Endothelial cell of hepatic sinusoid (primary cell): ENCODE measurements around the gene GNAI3.

Experiments
- in situ Hi-C: cut with HindIII; loops from 2 replicates; pipeline ENCODE4 v1.10.0; 2017; ENCODE audit warnings: low sequenced_read_pairs

GNAI3 gene

DNA sequence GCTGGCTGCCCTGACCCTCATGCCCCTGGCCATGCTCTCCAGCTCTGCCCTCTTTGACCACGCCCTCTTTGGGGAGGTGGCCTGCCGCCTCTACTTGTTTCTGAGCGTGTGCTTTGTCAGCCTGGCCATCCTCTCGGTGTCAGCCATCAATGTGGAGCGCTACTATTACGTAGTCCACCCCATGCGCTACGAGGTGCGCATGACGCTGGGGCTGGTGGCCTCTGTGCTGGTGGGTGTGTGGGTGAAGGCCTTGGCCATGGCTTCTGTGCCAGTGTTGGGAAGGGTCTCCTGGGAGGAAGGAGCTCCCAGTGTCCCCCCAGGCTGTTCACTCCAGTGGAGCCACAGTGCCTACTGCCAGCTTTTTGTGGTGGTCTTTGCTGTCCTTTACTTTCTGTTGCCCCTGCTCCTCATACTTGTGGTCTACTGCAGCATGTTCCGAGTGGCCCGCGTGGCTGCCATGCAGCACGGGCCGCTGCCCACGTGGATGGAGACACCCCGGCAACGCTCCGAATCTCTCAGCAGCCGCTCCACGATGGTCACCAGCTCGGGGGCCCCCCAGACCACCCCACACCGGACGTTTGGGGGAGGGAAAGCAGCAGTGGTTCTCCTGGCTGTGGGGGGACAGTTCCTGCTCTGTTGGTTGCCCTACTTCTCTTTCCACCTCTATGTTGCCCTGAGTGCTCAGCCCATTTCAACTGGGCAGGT, 5.0 kb upstream of the GNAI3 start:
- in situ Hi-C loops, result loop anchor here (25.0 kb wide), 1 partner anchor 219 kb away; the partner anchor contains the start of gene EPS8L3

DNA sequence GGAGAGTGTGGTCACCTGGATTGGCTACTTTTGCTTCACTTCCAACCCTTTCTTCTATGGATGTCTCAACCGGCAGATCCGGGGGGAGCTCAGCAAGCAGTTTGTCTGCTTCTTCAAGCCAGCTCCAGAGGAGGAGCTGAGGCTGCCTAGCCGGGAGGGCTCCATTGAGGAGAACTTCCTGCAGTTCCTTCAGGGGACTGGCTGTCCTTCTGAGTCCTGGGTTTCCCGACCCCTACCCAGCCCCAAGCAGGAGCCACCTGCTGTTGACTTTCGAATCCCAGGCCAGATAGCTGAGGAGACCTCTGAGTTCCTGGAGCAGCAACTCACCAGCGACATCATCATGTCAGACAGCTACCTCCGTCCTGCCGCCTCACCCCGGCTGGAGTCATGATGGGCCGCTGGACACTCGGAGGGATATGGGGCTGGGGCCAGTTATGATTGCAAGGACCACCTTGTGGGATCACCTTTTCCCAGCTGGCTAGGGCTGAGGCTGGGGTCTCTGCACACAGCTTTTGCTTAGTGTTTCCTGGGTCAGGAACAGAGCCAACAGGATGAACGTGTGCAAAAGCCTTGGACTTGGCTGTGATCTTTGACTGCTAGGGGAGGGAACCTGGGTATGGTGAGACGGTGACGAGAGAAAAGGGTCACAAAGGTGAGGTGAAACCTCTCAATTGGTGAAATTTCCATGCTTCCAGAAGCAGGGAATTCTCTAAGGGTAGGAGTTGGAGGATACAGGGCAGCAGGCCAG, 4.3 kb upstream of the GNAI3 start:
- in situ Hi-C loops, result loop anchor here (25.0 kb wide), 1 partner anchor 218 kb away; the partner anchor contains the start of gene EPS8L3

DNA sequence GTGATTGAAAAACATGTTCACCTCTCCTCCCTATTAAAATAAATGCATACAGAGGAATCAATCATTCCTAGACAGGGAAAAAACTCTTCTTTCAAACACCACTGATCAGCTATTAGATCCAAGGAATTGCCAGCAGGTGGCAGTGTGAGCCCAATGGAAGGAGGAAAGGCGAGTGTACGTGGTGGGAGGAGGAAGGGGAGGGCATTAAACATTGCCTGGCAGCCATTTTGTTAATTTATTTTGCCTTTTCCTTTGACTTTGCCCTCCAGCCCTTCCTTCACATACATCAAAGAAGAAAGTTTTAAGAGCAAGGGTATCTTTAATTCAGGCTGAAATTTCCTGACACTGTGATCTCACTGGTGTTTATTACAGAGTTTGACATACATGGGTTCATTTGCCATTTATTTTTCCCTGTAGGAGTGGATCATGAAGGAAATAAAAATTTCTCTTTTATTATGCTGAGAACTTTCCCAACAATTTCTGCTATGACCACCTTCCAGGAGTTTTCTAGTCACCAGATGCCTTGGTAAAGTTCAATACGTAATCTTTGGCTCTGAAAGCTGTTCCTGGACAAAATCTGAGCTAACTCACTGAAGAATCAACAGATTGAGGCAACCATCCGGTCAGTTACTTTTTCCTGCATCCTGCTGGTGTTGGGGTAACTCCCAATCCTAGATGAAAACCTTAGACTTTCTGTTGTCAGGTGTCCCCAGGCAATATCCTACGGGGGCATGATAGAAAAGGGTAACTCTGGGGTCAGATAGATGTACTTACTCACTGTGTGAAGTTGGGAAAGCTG, 1.9 kb upstream of the GNAI3 start:
- in situ Hi-C loops, result loop anchor here (25.0 kb wide), 1 partner anchor 216 kb away; the partner anchor contains the start of gene EPS8L3

DNA sequence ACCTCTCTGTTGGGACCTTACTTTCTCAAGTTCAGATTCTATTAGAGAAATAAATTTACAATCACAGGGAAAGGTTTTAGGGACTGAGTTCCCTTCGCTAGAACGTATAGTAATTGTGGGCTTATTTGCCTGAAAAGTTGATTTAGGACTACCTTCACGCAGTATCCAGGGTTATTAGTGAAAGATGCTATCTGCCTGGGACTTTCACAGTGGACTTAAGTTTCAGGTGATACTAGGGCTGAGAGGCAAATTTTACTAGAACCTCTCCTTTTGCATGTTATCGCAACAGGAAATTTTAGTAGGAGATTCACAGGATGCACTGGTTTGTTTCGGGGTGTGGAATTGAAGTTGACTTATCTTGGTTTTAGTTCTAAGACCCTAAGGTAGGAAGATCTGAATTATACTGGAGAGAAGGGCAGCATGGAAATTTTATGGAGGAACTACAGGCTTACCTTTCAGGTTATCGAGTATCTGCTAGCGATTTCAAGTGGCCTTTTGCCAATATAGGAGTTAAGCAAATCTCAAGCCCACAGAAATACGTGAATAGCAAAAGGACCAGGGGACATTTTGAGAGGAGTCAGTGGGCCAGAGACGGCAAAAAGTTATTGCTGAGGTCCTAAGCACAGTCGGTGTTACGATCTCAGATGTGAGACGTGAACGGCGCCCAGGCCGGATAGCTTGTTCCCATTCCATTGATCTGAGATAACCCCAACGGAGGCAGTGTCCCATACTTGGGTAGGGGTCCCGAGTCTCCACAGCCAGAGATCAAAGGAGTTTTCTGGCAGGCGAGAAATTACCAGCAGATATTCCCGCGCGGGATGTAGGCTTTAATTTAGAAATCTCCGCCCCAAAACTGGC, 723 bp upstream of the GNAI3 start:
- in situ Hi-C loops, result loop anchor here (25.0 kb wide), 1 partner anchor 215 kb away; the partner anchor contains the start of gene EPS8L3

DNA sequence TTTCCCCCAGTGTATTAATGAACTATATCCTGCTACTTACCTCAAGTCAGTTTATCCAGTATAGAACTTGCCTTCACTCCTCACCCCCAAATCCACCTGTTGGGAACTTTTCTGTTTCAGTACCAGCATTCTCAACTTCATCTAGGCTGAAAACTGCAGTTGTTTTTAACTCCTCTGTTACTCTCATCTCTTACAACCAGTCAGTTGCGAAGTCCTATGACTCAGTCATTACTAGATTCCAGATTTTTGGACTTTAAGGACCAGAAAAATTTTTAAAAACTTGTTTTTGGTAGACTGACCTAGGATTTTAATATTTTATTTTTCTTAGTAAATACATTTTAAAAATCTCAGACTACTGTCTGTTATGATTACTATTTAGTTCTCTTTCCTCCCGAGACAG, 8.1 kb downstream of the GNAI3 start:
- in situ Hi-C loops, result no loop called here

DNA sequence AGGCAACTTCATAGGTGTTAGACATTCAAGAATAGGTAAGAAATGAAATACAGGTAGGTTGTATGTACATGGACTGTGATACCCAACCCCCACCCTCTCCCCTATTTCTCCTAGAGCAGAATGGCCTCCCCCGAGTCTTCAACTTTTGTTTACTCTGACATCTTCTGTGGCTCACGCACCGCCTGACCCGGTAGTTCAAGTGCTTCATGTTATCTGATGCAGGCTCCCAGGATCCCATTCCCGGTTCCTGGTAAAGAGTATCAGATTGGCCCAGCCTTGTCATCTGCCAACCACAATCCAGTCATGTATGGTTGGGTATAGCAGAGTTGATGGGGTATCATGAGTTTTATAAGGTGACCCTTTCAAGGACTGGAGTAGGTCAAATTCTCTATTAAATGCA, 9.1 kb downstream of the GNAI3 start:
- in situ Hi-C loops, result no loop called here

DNA sequence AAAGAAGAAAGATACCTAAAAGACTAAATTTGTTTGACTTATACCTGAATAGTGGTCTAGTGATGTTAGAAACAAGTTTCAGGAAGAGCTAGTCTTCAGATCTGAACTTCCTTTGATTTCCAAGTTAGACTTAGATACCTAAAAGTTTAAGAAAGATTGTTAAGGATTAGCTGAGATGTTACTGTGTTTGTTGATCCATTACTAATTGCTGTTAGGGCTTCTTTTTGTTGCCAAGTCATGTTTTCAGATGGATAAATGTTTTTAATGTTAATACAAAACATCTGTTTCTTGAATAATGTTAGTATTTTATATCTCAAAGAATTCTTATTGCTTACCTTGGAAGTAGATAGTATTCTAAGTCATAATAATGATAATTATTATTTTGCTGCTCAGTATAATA, 11.6 kb downstream of the GNAI3 start:
- in situ Hi-C loops, result no loop called here

DNA sequence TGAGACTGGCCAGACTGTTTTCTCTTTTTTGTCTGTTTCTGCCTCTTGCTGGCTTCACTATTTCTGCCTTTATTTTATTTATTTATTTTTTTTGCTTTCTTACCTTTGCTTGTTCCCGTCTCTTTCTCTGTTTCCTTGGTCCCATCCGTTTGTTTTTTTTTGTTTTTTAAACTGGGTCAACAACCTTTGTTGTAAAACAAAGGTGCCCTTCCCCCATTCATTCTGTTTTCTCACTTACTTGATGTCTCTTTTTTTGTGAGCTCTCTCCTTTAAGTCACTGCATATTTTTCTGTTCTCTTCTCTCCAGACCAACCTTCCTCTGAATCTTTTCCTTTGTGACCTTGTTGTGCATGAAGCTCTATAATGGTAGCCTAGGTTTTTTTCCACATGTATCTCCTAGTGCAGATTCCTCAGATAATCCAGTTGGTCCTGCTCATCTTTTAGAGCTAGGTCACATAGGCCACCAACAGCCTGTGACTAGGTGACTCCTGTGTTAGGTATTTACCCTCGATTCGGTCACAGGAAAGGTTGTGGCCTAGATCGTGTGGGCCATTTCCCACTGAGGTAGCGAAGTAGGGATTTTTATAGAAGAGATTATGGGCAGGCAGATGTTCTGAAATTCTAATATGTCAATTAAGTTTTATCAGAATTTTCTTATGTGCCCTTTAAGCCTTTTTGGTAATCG, 15.9 kb downstream of the GNAI3 start:
- in situ Hi-C loops, result no loop called here

DNA sequence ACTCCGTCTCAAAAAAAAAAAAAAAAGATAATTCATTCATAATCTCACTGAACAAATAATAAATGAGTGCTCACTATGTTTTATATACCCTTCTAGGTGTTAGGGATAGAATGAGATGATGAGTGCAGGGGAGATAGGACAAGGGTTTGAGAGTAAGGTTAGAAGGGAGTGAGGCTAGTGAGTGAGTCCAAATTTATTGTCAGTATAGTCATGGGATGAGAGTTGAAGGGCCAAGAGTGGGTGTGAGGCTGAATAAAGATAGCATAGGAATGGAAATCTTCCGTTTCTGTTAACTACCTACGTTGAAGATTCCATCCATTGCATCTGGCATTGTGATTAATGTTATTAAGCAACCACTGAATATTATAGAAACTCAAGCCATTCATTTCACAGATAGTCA, 16.8 kb downstream of the GNAI3 start:
- in situ Hi-C loops, result no loop called here

DNA sequence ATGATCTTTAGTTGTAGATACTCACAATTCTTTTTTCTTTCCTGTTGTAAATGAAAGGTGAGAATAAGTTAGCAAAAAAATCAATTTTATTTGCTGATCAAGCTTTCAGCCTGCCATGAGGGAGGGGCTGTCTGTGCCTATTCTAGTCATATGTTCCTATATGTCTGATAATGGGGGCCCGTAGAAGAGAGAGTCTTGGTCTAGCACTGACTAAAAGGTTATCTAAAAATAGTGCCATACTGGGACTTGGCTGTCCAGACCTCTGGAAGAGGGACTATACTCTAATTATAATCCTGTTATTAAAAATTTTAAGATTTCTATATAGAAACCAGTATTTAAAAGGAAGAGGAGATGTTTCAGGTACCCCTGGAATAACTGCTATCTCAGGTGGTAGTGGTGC, 18.6 kb downstream of the GNAI3 start:
- in situ Hi-C loops, result no loop called here

DNA sequence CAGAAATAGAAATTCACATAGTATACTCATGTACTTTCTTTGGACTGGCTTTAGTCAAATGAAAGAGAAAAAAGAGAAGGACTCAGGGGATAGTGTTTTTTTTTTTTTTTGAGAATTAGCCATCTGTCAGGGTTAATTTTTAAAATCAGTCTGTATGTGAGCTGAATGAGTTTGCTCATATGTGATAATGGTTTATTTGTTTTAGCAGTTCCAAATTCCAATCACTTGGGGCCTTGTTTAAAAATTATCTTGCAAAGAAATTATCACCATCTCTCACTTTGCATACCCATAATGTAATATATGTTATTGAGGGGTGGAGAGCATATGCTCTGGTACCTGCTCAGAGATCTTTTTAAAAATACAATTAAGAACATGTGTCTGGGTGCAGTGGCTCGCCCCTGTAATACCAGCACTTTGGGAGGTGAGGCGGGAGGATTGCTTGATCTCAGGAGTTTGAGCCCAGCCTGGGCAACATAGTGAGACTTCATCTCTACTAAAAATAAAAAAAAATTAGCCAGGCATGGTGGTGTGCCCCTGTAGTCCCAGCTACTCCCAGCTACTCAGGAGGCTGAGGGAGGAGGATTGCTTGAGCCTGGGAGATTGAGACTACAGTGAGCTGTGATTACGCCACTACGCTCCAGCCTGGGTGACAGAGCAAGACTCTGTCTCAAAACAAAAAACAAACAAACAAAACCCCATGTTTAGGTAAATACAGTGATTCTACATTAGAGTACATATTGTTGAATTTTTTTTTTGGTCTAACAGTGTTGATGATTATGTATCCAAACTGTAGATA, 19.7 kb downstream of the GNAI3 start:
- in situ Hi-C loops, result no loop called here

DNA sequence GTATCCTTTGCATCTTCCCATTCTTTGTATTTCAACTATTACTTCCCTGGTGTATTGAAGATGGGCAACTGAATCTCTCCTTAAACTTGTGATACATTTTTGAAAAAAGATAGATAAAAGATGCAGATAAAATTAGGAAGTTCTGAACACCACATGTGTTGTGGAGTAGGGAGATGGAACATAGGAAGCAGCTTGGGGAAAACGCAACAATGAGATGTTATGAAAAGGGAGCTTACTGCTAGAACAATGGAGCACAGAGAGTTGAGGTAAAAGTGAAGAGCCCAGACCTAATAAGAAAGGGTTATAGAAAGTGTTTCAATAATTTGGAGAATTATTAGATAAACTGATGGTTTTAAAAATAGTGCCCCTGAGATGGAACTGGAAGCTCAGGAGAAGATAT, 20.9 kb downstream of the GNAI3 start:
- in situ Hi-C loops, result no loop called here

DNA sequence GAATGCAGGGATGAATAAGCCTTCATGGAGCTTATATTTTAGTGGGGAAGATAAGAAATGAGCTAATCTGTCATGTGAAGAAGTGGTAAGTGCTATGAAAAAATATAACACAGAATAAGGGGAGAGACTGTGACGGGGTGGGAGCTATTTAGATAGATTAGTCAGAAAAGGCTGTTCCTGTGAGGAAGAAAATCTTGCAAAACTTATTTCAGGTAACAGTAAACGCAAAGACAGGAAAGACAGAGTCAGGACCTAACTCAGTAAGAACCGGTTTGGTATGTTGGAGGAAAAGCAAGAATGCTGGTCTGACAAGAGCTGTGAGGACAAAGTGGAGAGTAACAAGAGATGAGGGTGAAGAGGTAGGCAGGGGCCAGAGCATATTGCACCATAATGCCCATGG, 22.0 kb downstream of the GNAI3 start:
- in situ Hi-C loops, result no loop called here

DNA sequence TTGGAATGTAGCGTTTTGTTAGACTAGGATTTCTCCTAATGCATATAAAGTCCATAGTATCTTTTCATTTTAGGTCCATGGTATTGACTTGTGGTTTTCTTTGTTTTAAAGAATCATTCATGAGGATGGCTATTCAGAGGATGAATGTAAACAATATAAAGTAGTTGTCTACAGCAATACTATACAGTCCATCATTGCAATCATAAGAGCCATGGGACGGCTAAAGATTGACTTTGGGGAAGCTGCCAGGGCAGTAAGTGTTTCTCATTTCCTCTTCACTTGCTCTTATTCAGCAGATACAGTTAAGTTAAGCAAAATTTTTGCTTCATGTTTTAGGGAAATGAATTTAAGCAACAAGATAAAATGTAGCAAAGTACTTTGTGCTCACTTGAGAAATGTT, 25.4 kb downstream of the GNAI3 start:
- in situ Hi-C loops, result no loop called here

DNA sequence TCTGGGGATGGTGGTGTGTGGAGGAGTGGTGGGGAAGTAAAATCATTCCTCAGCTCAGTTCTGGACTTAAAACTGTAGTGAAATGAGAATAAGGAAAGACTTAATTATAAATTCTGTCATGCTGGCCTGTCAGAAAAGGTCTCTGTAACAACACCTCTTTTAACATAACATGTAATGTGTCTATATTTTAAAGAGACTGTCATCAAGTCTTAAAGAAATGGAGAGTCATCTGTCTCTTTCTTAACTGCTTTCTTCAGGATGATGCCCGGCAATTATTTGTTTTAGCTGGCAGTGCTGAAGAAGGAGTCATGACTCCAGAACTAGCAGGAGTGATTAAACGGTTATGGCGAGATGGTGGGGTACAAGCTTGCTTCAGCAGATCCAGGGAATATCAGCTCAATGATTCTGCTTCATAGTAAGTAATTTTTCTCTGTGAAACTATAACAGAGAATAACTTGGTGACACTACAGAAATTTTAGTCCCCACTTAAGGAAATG, 30.6 kb downstream of the GNAI3 start:
- in situ Hi-C loops, result no loop called here

DNA sequence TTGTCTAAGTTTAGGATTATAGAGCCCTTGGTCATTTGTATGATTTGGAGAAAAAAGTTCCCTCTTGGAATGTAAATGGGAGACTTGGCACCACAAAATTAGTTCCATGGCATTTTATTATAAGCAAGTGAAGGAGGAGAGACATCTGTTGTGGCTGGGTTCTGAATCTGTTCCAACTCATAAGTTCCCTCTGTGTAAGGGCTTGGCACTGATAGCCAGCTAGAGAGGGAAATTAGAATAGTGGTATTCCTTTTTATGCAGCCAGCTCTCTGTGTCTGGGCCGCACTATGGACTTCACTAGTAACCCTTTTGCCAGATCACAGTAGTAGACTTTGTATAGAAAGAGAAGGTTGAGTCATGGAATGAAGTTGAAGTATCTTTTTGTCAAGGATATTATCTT, 31.1 kb downstream of the GNAI3 start:
- in situ Hi-C loops, result no loop called here

DNA sequence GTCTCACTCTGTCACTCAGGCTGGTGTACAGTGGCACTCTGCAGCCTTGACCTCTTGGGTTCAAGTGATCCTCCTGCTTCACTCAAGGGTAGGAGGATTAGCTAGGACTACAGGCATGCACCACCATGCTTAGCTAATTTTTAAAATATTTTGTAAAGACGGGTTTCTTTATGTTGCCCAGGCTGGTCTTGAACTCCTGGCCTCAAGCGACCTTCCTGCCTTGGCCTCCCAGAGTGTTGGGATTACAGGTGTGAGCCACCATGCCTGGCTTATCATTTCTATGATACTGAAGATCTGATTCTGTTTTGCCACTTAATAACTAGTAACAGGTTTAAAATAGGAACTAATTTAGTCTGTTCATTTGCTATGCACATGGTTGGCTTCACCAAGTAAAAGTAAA, 33.6 kb downstream of the GNAI3 start:
- in situ Hi-C loops, result no loop called here

DNA sequence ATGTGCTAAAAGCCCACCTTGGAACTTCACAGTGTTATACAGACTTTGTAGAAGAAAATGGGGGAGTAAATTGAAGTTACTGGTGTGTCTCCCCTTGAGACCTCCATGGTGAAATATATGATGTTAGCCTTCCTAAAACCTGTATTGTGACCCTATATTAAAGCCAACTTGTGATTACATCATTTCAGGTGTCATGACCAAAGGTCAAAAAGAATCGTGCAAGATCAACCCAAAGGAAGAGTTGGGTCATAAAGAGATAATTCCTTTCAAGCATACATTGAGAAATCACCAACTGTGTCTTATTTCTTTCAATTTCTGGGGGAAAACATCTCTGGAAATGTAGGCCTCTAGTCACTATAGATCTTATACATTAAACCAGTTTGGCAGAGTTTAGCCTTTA, 36.4 kb downstream of the GNAI3 start:
- in situ Hi-C loops, result no loop called here

DNA sequence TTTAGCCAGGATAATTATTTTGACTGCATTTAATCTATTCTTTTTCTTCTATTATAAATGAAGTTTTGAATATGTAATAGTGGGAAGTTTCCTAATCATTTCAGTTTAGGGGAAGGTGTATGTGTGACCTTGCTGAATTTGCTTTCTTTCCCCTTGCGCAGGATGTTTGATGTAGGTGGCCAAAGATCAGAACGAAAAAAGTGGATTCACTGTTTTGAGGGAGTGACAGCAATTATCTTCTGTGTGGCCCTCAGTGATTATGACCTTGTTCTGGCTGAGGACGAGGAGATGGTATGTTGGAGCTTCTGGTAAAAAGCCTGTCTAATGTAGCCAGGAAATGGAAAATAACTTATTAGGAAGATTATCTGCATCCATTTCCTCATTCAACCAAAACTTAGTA, 37.6 kb downstream of the GNAI3 start:
- in situ Hi-C loops, result no loop called here
